ENCODE measurements around the gene SLC1A5.

Gene SLC1A5

GRCh38 chr19:46737298-46737654, 51.1 kb downstream of the SLC1A5 start:
- TF ChIP-seq CTCF (IDR thresholded peaks at IDR 0.05; ENCODE audit: control insufficient read depth, insufficient read depth, low read depth, low read length, missing control alignments) = no peak
- no peak for DNase-seq (ENCODE audit: low read depth)
- no peak overlapping the region for H3K4me3 ChIP-seq (ENCODE audit: control insufficient read depth, low read depth, low read length)

- no peak for DNase-seq (ENCODE audit: low read depth)
- H3K4me3 ChIP-seq (ENCODE audit: control insufficient read depth, low read depth, low read length) = no peak overlapping the region
- TF ChIP-seq CTCF (IDR thresholded peaks at IDR 0.05; ENCODE audit: control insufficient read depth, insufficient read depth, low read depth, low read length, missing control alignments) = no peak
Observed at GRCh38 chr19:46736531-46737297, 51.7 kb downstream of the SLC1A5 start.

- H3K4me3 ChIP-seq (ENCODE audit: control insufficient read depth, low read depth, low read length) = no peak overlapping the region
- TF ChIP-seq CTCF (IDR thresholded peaks at IDR 0.05; ENCODE audit: control insufficient read depth, insufficient read depth, low read depth, low read length, missing control alignments) = no peak
- no peak for DNase-seq (ENCODE audit: low read depth)
Observed at GRCh38 chr19:46733690-46734292, 54.6 kb downstream of the SLC1A5 start.

GRCh38 chr19:46732966-46733689, 55.3 kb downstream of the SLC1A5 start:
- no peak overlapping the region for H3K4me3 ChIP-seq (ENCODE audit: control insufficient read depth, low read depth, low read length)
- DNase-seq (ENCODE audit: low read depth) = no peak
- TF ChIP-seq CTCF (IDR thresholded peaks at IDR 0.05; ENCODE audit: control insufficient read depth, insufficient read depth, low read depth, low read length, missing control alignments) = no peak

- no peak overlapping the region for H3K4me3 ChIP-seq (ENCODE audit: control insufficient read depth, low read depth, low read length)
- no peak for DNase-seq (ENCODE audit: low read depth)
- TF ChIP-seq CTCF (IDR thresholded peaks at IDR 0.05; ENCODE audit: control insufficient read depth, insufficient read depth, low read depth, low read length, missing control alignments) = no peak
Observed at GRCh38 chr19:46732172-46732938, 56.0 kb downstream of the SLC1A5 start.

GRCh38 chr19:46731584-46731983, 56.8 kb downstream of the SLC1A5 start:
- H3K4me3 ChIP-seq (ENCODE audit: control insufficient read depth, low read depth, low read length) = no peak overlapping the region
- TF ChIP-seq CTCF (IDR thresholded peaks at IDR 0.05; ENCODE audit: control insufficient read depth, insufficient read depth, low read depth, low read length, missing control alignments) = no peak
- DNase-seq (ENCODE audit: low read depth) = no peak
